Stimulated activated naive CD8-positive, alpha-beta T cell treated with anti-CD3 and anti-CD28 coated beads, Interleukin-15, Interleukin-2, amounts not matched to agents 100 ng/mL and 50 ng/mL, for 24 hours (primary cell): ENCODE data around the gene DUOX2.

ENCODE experiments used
- H3K27ac Mint-ChIP-seq: one replicate; pipeline ENCODE4 v1.8.0; 2021; ENCODE audit warnings: mild to moderate bottlenecking, mixed read lengths
- H3K27me3 Mint-ChIP-seq: one replicate; pipeline ENCODE4 v1.8.0; 2021; ENCODE audit warnings: mixed read lengths
- H3K36me3 Mint-ChIP-seq: one replicate; pipeline ENCODE4 v1.8.0; 2021; ENCODE audit warnings: low read depth, mixed read lengths
- H3K4me1 Mint-ChIP-seq: one replicate; pipeline ENCODE4 v1.8.0; 2021; ENCODE audit warnings: low read depth, mixed read lengths
- H3K4me3 Mint-ChIP-seq: one replicate; pipeline ENCODE4 v1.8.0; 2021; ENCODE audit warnings: mild to moderate bottlenecking, mixed read lengths
- H3K9me3 Mint-ChIP-seq: one replicate; pipeline ENCODE4 v1.8.0; 2021; ENCODE audit warnings: mixed read lengths

Gene DUOX2

DNA sequence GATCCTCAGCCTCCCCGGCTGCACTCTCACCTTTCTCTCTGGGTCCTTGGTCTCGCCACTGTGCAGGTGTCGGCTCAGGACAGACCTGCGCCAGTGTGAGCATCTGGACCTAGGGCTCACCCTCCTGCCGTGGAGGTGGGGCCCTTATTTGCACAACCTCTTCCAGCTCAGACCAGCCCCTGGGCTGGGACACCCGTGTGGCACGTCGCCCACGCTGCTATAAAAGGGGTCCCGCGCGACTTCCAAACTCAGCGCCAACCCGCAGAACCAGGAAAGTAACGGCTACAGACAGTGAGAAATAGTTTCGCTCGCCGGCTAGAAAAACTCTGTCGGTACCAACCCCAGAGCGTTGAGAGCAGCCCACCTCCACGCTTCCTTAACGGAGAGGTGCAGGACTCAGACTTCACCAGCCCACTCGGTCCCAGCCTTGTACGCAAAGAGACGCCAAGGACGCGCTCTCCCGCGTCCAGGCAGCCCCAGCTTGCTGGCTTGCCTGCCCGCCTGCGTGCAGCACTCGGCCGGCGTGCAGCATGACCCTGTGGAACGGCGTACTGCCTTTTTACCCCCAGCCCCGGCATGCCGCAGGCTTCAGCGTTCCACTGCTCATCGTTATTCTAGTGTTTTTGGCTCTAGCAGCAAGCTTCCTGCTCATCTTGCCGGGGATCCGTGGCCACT lies at the start of gene DUOX2, which contains the start of gene DUOXA2:
TSS of gene DUOX2 (minus strand) at position 97 of the 675 bp plus-strand sequence. CDS start 761 bp downstream, outside the sequence.
TSS of gene DUOXA2 (plus strand) at position 251 of the 675 bp plus-strand sequence. CDS start at position 531, 280 bp downstream.
- Mint-ChIP-seq H3K9me3 (no peaks in the 10 kb centered on the region), H3K27me3 (peaks cover 79% of the 10 kb centered on the region), H3K27ac (peak within 1 kb of the TSS; percentile 38), H3K36me3 (no peaks in the 10 kb centered on the region), H3K4me1 (peaks cover 38% of the 10 kb centered on the region), H3K4me3 (no peak within 1 kb of the TSS)

DNA sequence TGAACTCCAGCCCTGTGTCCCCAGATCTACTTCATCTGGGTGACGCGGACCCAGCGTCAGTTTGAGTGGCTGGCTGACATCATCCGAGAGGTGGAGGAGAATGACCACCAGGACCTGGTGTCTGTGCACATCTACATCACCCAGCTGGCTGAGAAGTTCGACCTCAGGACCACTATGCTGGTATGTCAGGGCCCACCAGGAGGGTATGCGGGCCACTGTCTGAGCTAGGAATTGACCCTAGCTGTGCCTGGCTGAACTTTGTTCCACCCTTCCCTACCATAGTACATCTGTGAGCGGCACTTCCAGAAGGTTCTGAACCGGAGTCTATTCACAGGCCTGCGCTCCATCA lies 49.5 kb upstream of the DUOX2 start:
- peaks cover 11% of the 10 kb centered on the region for H3K4me1 Mint-ChIP-seq
- no peaks in the 10 kb centered on the region for H3K27me3 Mint-ChIP-seq
- no peak overlapping the region for H3K4me3 Mint-ChIP-seq
- H3K36me3 Mint-ChIP-seq = no peaks in the 10 kb centered on the region
- no peak overlapping the region for H3K27ac Mint-ChIP-seq
- no peaks in the 10 kb centered on the region for H3K9me3 Mint-ChIP-seq

DNA sequence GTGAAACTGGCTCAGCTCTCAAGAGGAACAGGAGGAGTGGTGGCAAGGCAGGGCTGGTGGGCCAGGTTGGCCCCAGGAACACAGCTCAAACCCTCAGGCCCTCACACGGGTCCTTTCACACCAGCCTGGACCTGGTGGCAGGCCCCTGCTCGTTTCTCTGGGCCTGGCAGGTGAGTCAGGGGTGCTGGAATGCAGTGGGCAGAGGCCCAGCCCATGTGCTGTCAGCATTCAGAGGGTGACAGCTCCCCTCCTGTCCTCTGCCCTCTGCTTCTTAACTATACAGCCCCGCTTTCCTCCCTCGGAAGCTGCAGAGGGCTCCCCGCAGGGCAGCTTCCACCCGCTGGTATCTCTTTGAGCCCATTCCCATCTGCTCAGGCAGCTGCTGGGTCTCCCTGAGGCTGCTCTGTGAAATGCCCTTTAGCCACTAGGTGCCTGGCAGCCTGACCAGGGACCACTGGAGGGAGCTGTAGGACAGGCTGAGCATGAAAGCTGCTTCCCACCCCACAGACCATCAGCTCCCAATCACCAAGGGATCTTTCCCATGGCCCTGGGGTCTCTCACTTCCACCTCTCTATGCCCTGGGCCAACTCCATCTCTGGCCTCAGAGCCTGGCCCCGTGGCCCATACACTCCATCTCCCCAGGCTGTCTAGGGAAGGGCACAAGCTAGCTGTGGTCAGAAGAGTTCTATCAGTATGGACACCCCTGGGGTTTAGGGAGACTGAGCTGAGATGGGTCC lies 49.0 kb upstream of the DUOX2 start:
- H3K36me3 Mint-ChIP-seq = no peaks in the 10 kb centered on the region
- H3K27me3 Mint-ChIP-seq = no peaks in the 10 kb centered on the region
- no peaks in the 10 kb centered on the region for H3K9me3 Mint-ChIP-seq
- H3K27ac Mint-ChIP-seq = no peak overlapping the region
- H3K4me3 Mint-ChIP-seq = no peak overlapping the region
- peaks cover 11% of the 10 kb centered on the region for H3K4me1 Mint-ChIP-seq

DNA sequence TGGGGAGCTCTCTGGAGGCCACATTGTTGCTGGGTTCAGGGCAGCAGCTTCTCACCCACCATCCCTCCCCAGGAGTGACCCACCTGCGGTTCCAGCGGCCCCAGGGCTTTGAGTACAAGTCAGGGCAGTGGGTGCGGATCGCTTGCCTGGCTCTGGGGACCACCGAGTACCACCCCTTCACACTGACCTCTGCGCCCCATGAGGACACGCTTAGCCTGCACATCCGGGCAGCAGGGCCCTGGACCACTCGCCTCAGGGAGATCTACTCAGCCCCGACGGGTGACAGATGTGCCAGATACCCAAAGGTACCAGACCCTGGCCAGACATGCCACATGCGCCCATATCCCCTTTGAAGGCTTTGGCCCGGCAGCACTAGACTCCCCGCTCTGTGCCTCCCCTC lies 47.7 kb upstream of the DUOX2 start:
- H3K4me1 Mint-ChIP-seq = peaks cover 11% of the 10 kb centered on the region
- no peaks in the 10 kb centered on the region for H3K27me3 Mint-ChIP-seq
- no peaks in the 10 kb centered on the region for H3K36me3 Mint-ChIP-seq
- no peaks in the 10 kb centered on the region for H3K9me3 Mint-ChIP-seq
- H3K4me3 Mint-ChIP-seq = no peak overlapping the region
- H3K27ac Mint-ChIP-seq = no peak overlapping the region

DNA sequence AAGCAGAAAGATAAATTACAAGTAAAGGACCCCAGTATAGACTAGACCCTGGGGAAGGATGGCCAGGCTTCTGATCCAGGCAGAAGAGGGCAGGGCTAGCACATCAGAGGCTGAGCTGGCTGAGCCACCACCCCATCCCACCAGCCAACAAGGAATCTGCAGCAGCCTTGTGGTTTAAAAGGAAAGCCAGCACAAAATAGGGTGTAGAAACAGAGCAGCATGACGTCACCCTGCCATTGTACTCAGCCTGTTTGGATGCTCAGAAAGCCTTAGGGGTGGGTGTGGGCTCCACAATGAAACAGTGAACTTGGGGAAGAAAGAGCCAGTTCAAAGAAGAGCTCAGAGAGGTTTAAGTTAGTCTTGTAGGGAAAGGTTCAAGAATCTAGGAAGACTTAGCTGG lies 44.0 kb upstream of the DUOX2 start:
- Mint-ChIP-seq H3K9me3 (no peaks in the 10 kb centered on the region), H3K4me1 (no peaks in the 10 kb centered on the region), H3K4me3 (no peak overlapping the region), H3K36me3 (no peaks in the 10 kb centered on the region), H3K27ac (no peak overlapping the region), H3K27me3 (no peaks in the 10 kb centered on the region)

DNA sequence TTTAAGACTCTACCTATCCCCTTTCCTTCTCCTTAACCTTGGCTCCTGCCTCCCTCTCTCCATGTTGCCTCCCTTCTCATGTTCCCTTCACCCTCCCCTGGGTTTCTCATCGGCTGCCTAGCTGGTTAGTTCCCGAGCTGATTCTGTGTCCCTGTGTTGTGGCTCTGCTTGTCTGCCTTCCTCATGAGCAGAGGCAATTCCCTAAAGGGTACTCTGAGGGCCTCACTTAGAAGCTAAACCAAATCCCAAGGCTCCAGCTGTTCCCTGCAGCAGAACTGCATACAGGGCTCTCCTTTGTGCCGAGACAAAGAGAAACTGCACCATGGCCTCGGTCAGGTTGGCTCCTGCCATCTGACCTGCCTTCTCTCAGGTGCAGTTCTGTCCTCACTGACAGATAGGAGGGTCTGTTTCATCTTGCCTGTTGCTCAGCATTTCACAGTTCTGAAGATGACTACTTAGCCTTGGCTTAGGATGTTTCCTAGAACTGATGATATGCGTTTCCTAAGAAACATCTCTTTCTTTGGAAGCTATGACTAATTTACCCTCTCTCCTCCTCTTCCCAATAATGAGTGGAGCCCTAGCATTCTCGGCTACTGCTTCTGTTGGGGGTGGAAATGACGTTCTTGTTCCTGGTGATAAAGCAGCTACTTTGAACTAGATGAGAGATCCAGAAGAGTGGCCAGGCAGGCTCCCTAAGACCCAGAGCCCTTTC lies 42.9 kb upstream of the DUOX2 start:
- Mint-ChIP-seq H3K4me3 (no peak overlapping the region), H3K27me3 (no peaks in the 10 kb centered on the region), H3K36me3 (peaks cover 7% of the 10 kb centered on the region), H3K27ac (peak overlapping the region; percentile 23), H3K4me1 (no peaks in the 10 kb centered on the region), H3K9me3 (no peaks in the 10 kb centered on the region)

DNA sequence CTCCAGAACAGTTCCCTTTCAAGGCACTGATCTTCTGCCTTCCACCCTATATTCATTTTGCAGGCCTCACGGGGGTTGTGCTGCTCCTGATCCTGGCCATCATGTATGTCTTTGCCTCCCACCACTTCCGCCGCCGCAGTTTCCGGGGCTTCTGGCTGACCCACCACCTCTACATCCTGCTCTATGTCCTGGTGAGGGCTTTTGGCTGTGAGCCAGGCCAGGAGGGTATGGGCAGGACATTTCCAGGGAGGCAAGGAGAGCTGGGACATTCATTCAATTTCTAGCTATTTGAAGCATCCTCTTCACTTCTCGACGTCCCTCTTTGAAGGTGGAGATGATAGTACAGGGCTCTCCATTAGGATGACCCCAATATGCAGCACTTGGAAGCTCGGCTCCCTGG lies 41.8 kb upstream of the DUOX2 start:
- H3K27me3 Mint-ChIP-seq = no peaks in the 10 kb centered on the region
- peaks cover 12% of the 10 kb centered on the region for H3K36me3 Mint-ChIP-seq
- H3K4me1 Mint-ChIP-seq = no peaks in the 10 kb centered on the region
- H3K9me3 Mint-ChIP-seq = no peaks in the 10 kb centered on the region
- no peak overlapping the region for H3K4me3 Mint-ChIP-seq
- no peak overlapping the region for H3K27ac Mint-ChIP-seq

DNA sequence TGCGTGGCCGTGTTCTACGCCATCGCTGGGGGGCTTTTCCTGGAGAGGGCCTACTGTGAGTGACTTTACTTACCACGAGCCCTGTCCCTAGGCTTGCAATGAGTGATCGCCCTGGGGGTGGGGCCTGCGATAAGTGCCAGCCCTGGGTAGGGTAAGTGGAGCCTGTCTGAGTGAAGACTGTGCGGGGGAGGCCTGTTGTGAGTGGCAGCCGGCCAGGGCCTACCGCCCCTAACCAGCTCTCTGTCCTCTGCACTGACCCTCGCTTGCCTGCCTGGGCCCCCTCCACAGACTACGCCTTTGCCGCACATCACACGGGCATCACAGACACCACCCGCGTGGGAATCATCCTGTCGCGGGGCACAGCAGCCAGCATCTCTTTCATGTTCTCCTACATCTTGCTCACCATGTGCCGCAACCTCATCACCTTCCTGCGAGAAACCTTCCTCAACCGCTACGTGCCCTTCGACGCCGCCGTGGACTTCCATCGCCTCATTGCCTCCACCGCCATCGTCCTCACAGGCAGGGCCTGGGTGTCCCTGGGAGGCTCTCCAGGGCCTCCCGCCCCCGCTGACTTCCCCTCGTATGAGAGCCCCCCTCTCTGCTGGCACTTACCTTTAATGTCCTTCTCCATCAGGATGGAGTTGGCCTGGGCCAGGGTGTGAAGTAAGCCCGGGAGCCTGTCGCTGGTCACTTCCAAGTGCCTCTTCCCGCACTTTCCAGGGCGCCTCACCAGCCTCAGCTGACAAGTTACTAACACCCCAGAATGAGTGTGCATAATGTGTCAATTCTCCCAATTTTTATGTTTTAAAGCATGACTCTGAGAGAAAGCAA lies 38.2 kb upstream of the DUOX2 start:
- Mint-ChIP-seq H3K36me3 (peaks cover 12% of the 10 kb centered on the region), H3K27me3 (no peaks in the 10 kb centered on the region), H3K4me1 (no peaks in the 10 kb centered on the region), H3K27ac (no peak overlapping the region), H3K4me3 (no peak overlapping the region), H3K9me3 (no peaks in the 10 kb centered on the region)

DNA sequence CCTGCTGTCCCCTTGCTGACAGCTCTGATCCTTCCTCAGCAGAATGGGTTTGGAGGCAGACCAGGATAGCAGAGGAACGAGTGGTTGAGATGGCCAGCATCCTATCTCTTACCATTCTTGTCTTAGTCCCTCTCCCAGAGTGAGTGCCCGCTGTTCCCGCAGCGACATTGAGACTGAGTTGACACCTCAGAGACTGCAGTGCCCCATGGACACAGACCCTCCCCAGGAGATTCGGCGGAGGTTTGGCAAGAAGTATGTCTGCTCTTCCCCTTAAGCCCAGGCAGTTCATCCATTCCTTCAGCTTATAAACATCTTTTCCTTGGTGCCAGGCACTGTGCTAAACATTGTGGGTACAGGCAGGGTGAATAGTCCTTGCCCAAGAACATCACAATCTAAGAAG lies 37.0 kb upstream of the DUOX2 start:
- peaks cover 12% of the 10 kb centered on the region for H3K36me3 Mint-ChIP-seq
- no peaks in the 10 kb centered on the region for H3K4me1 Mint-ChIP-seq
- no peak overlapping the region for H3K4me3 Mint-ChIP-seq
- H3K9me3 Mint-ChIP-seq = no peaks in the 10 kb centered on the region
- no peaks in the 10 kb centered on the region for H3K27me3 Mint-ChIP-seq
- H3K27ac Mint-ChIP-seq = no peak overlapping the region

DNA sequence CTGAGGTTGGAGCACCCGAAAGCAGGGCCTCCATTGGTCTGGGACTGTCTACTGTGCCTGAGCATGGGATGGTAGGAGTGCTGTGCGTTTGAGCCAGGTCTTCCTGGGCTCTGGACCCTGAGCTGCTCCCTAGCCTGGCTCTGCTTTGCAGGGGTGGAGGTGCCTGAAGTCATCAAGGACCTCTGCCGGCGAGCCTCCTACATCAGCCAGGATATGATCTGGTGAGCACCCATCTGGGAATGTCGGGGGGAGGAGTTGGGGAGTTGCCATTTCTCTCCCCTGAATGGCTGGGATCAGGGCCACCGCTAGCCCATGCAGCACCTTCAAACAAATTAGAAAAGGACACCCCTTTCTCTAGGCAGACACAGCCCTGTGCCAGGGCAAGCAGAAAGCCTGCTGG lies 36.5 kb upstream of the DUOX2 start:
- Mint-ChIP-seq H3K9me3 (no peaks in the 10 kb centered on the region), H3K4me1 (no peaks in the 10 kb centered on the region), H3K27me3 (no peaks in the 10 kb centered on the region), H3K4me3 (no peak overlapping the region), H3K36me3 (peaks cover 12% of the 10 kb centered on the region), H3K27ac (no peak overlapping the region)

DNA sequence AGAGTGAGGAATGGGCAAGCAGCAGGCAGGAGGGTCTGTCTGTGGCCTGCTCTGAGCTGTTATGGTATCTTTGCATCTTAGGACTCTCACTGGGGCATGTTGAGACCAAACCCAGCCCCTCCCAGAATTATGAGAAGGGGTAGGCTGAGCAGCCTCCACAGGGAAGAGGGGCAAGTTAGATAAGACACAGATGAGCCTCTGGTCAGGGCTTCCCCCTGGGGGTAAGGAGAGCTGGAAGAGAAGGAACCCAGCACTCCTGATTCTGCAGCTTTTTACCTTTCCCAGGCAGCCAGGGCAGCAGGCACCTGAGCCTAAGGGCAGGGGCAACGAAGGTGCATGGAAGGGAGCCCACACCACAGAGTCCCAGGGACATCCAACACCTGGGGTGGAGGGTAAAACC lies 35.1 kb upstream of the DUOX2 start:
- no peak overlapping the region for H3K27ac Mint-ChIP-seq
- no peak overlapping the region for H3K4me3 Mint-ChIP-seq
- H3K27me3 Mint-ChIP-seq = no peaks in the 10 kb centered on the region
- H3K4me1 Mint-ChIP-seq = no peaks in the 10 kb centered on the region
- H3K36me3 Mint-ChIP-seq = peaks cover 12% of the 10 kb centered on the region
- H3K9me3 Mint-ChIP-seq = no peaks in the 10 kb centered on the region

DNA sequence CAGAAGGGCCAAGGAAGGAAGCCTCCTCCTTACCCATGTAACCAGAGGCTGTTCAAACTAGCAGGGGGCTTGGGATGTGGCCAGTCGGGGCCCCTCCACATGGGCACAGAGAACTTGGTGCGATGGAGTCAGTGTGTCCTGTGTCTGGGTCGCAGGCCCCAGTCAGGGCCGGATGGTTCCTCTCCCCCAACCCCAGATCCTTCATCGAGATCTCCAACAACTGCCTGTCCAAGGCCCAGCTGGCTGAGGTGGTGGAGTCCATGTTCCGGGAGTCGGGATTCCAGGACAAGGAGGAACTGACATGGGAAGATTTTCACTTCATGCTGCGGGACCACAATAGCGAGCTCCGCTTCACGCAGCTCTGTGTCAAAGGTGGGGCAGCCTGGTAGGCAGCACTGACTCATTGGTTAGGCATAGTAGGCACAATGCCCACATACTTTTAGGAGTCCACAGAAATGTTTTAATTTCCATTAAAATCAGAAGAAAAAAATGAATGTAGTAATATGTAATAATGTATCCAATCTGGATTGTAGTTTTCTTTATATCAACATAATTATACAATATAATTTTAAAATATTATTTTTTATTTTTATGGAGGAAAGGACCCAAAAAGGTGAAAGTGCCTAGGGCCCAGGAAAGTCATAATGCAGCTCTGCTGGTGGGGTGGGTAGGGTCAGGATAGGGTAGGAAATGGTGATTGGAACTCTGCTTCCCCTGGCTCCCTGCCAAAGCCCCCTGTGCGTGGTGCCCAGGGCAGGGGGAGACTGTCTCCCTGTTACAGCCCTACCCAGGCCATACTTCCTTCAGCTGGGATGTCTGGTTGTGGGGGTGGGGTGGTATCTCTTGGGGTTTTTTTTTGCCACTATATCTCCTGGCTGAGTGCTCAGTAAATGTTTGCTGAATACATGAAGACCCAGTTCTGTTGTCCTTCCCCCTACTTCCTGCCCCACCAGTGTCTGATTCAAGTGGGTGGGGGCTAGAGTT lies 34.4 kb upstream of the DUOX2 start:
- no peaks in the 10 kb centered on the region for H3K27me3 Mint-ChIP-seq
- H3K4me1 Mint-ChIP-seq = no peaks in the 10 kb centered on the region
- peaks cover 12% of the 10 kb centered on the region for H3K36me3 Mint-ChIP-seq
- no peak overlapping the region for H3K4me3 Mint-ChIP-seq
- H3K27ac Mint-ChIP-seq = no peak overlapping the region
- H3K9me3 Mint-ChIP-seq = no peaks in the 10 kb centered on the region

DNA sequence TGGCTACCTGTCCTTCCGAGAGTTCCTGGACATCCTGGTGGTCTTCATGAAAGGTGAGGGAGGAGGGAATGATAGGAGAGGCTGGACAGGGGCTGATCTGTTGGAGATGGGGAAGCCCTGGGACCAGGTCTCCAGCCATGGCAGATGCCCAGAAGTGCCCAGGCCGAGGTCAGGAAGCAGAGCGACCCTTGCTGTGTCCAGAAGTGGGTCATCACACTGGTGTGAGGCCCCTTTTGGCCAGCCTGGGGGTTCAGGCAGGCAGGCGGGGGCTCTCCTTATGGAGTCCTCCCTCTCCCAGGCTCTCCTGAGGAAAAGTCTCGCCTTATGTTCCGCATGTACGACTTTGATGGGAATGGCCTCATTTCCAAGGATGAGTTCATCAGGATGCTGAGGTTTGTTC lies 33.6 kb upstream of the DUOX2 start:
- Mint-ChIP-seq H3K27ac (no peak overlapping the region), H3K9me3 (no peaks in the 10 kb centered on the region), H3K36me3 (peaks cover 12% of the 10 kb centered on the region), H3K4me1 (no peaks in the 10 kb centered on the region), H3K4me3 (no peak overlapping the region), H3K27me3 (no peaks in the 10 kb centered on the region)

DNA sequence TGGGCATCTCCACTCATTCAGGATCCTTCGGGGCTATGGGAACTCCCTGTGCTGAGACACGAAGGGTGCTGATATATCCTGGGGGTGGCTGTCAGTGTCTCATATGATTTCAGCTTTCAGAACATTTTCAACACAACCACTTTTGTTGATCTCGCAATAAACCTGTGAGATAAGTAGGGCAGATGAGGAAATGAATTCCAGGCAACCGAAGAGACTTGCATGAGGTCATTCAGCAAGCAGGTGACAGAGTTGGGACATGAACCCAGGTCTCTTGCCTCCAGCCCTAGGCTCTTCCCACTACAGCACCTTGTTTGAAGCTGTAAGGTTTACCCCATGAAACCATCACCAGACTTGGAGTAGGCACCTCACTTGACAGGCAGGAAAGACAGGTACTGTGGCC lies 32.4 kb upstream of the DUOX2 start:
- Mint-ChIP-seq H3K27me3 (no peaks in the 10 kb centered on the region), H3K4me1 (no peaks in the 10 kb centered on the region), H3K36me3 (peaks cover 3% of the 10 kb centered on the region), H3K9me3 (no peaks in the 10 kb centered on the region), H3K27ac (no peak overlapping the region), H3K4me3 (no peak overlapping the region)
